Psoas muscle (tissue), 8 donors: ENCODE measurements around the gene WASHC4. TPM values are rescaled to one million over a fixed set of nuclear protein-coding genes. Genes with fewer than 3 reads are reported as not detected.
"Not testable (repeated sequence)": the region's sequence is repeated elsewhere in the genome, so short reads cannot be mapped to it uniquely, and the experiment has no call there.

Experiments used
- ATAC-seq, 4 donors: fragments of 200-7000 bp; cut with Tn5 transposase; one replicate each; pipeline ENCODE4 v1.9.1; 2020; ENCODE audit warnings: moderate library complexity in 3 of 4, mild to moderate bottlenecking in 2 of 4
- DNase-seq, 2 donors: peaks; one replicate each; pipeline ENCODE4 v3.0.0-alpha.2; 2020
- H3K27ac ChIP-seq: fragments of 200-600 bp; one replicate; pipeline ENCODE4 v1.8.0; 2022
- H3K27me3 ChIP-seq, 3 donors: fragments of 200-600 bp in 1 of 3; one replicate each; pipeline versions ENCODE4 v1.6.1 to v1.8.0; 2013 to 2022; ENCODE audit warnings: low read length in 2 of 3, mild to moderate bottlenecking in 2 of 3, moderate library complexity in 1 of 3; ENCODE audit not compliant: insufficient read depth in 3 of 3
- H3K36me3 ChIP-seq, 2 donors: fragments of 200-600 bp in 1 of 2; one replicate each; pipeline versions ENCODE4 v1.6.1 to v1.8.0; 2013 to 2022; ENCODE audit warnings: low read depth in 1 of 2, mild to moderate bottlenecking in 1 of 2, moderate library complexity in 1 of 2; ENCODE audit not compliant: insufficient read depth in 1 of 2
- H3K4me1 ChIP-seq: fragments of 200-600 bp; one replicate; pipeline ENCODE4 v1.8.0; 2022
- H3K4me3 ChIP-seq: fragments of 200-600 bp; one replicate; pipeline ENCODE4 v1.8.0; 2022; ENCODE audit warnings: mild to moderate bottlenecking
- H3K9me3 ChIP-seq: fragments of 200-600 bp; one replicate; pipeline ENCODE4 v1.8.0; 2022
- WGBS, 3 donors: extraction: QIAGEN DNeasy Blood & Tissue Kit; methylation state at CpG; one replicate each; pipeline versions ENCODE4 v1.1.6 to v1.1.7; 2013; 5-methylcytosine and 5-hydroxymethylcytosine counted together
- intact Hi-C, 2 donors: fragments of 100-400 bp; cut with DNase I; formaldehyde crosslinking; loops; one replicate each; pipeline versions ENCODE4 v1.11.0 to v1.14.2; 2022
- polyA plus RNA-seq, 3 donors: library from polyadenylated mRNA; stranded (reverse); fragments of 200-250 nt; gene quantifications; one replicate each; pipeline ENCODE4 v1.2.3, GENCODE V29; 2013
- total RNA-seq, 4 donors: library from RNA; stranded (reverse); fragmentation: NEBNext Ultra II Directional in 2 of 4; extraction: Animal tissue kit (Norgen Biotek cat#: 25700) in 2 of 4; gene quantifications; one replicate each; pipeline versions ENCODE4 v1.2.1 to v1.2.4, GENCODE V29; 2021 to 2023
- TF ChIP-seq, protein P1 (sequence below): fragments of 200-600 bp; IDR thresholded peaks from one replicate; pipeline ENCODE4 v1.8.0; 2022; ENCODE audit warnings: antibody characterized with exemption
- donor health status: healthy with polysubstance abuse.
- donor health status: DM: no; HTN: no; CAD: no; lungs with moderate emphysema.
- donor health status: Bipolar disorder and iron deficiency.
- donor health status: healthy.
- donor health status: DM: yes; HTN: yes; CAD: no.
- donor health status: DM: no; HTN: no; CAD: no.
- donor health status: DM: no; HTN: no; CAD: no.
- donor health status: DM: yes; HTN: yes; CAD: no.

WASHC4 gene
- total and polyA plus RNA-seq, 7 donors, result 9.0 to 32.6 (median 21.8) TPM

DNA sequence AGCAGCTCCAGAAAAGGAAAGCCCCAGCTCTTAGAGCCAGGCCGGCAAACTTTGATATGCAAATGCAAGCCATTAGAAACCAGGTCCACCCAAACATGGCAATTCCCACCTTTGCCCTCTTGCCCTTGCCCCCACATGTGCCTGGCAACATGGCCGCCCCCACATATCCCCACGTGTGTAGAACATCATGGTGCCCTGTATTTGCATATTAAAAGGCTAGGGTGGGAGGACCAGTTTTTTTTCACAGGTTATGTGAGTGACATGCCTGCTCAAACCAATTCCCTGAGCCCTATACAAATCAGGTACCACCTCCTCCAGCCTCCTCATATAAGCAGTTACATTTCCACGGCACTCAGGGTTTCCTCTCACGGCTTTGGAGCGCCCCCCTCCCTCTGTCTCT lies 17.2 kb upstream of the WASHC4 start:
- no peak overlapping the region for H3K4me3 ChIP-seq
- no peaks in the 10 kb centered on the region for H3K4me1 ChIP-seq
- TF ChIP-seq, protein P1, sequence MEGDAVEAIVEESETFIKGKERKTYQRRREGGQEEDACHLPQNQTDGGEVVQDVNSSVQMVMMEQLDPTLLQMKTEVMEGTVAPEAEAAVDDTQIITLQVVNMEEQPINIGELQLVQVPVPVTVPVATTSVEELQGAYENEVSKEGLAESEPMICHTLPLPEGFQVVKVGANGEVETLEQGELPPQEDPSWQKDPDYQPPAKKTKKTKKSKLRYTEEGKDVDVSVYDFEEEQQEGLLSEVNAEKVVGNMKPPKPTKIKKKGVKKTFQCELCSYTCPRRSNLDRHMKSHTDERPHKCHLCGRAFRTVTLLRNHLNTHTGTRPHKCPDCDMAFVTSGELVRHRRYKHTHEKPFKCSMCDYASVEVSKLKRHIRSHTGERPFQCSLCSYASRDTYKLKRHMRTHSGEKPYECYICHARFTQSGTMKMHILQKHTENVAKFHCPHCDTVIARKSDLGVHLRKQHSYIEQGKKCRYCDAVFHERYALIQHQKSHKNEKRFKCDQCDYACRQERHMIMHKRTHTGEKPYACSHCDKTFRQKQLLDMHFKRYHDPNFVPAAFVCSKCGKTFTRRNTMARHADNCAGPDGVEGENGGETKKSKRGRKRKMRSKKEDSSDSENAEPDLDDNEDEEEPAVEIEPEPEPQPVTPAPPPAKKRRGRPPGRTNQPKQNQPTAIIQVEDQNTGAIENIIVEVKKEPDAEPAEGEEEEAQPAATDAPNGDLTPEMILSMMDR, result no peak
- H3K9me3 ChIP-seq, result peaks cover 6% of the 10 kb centered on the region
- ATAC-seq (no peak), DNase-seq (no peak)
- no peaks in the 10 kb centered on the region for H3K36me3 ChIP-seq
- no peak overlapping the region for H3K27ac ChIP-seq
- 72 to 74% (median 73%) methylated on average over 6 of the region's 6 CpGs for WGBS, 3 donors
- intact Hi-C loops, result no loop called here
- H3K27me3 ChIP-seq, result peaks cover 0 to 4% (median 0%) of the 10 kb centered on the region in 3 donors

DNA sequence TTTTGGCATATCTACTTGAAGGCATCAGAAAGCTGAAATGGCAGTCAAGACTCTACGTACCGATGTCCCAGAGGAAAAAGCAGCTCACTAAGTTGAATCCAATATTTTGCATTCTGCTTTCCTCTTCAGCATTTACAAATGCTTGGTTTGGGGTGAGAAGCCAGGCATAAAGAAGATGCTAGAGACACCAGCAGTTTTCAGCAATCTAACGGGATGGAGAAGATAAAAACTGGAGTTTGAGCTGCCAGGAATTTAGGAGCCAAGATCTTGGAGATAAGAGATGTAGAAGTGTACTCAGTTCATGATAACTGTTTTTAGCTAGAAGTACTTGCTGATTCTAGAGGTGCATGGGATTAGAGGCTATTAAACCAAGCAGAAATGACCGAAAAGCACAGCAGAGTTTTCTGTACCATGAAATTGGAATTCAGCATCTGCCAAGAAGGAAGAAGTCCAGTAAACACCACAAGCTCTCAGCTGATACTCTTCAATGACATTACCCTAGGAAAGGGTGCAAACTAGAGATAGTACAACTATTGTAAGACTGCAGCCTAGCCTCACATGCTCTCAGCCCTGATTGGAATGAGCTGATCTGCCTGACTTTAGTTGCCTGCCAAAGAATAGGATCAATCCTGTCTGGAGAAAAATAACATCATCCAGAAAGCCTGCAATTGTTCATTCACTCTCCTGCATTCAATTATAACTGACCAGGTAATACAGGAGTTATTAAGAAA lies 15.9 kb upstream of the WASHC4 start:
- intact Hi-C loops, result no loop called here
- Histone ChIP-seq H3K36me3 (no peaks in the 10 kb centered on the region), H3K9me3 (peaks cover 6% of the 10 kb centered on the region), H3K27me3 (peaks cover 0 to 4% (median 0%) of the 10 kb centered on the region in 3 donors), H3K4me3 (no peak overlapping the region), H3K4me1 (no peaks in the 10 kb centered on the region), H3K27ac (no peak overlapping the region)
- DNase-seq (no peak), ATAC-seq (no peak)
- TF ChIP-seq, protein P1, result no peak
- WGBS, 3 donors, result 19 to 33% (median 25%) methylated on average over 4 of the region's 4 CpGs

DNA sequence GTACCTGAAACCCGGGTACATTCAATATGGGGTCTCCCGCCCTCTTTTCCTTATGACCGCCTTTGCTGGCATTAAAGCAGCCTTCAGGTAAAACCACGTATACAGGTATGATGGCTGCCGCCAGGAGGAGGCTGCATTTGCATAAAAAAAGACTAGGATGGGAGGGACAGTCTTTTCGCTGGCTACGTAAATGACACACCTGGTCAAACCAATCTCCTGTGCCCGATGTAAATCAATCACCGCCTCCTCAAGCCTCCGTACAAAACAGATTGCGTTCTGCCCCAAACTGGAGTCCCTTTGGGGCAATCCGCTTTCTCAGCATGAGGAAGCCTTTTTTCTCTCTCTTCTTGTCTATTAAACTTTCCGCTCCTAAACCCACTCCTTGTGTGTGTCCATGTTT lies 15.2 kb upstream of the WASHC4 start:
- Histone ChIP-seq H3K9me3 (peaks cover 6% of the 10 kb centered on the region), H3K27ac (no peak overlapping the region), H3K4me1 (no peaks in the 10 kb centered on the region), H3K36me3 (no peaks in the 10 kb centered on the region), H3K4me3 (no peak overlapping the region), H3K27me3 (peaks cover 0 to 4% (median 0%) of the 10 kb centered on the region in 3 donors)
- WGBS, 3 donors, result 46 to 49% (median 47%) methylated on average over 13 of the region's 13 CpGs
- DNase-seq (no peak), ATAC-seq (no peak)
- TF ChIP-seq, protein P1, result no peak
- intact Hi-C loops, result no loop called here

DNA sequence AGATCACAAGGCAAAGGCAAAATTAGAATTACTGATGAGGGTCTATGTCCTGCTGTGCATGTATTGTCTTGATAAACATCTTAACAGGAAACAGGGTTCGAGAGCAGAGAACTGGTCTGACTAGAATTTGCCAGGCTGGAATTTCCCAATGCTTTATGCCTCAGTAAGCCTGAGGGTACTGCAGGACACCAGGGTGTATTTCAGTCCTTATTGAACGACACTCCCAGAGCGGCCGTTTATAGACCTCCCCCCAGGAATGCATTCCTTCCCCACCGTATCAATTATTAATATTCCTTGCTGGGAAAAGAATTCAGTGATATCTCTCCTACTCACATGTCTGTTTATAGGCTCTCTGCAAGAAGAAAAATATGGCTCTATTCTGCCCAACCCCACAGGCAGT lies 12.2 kb upstream of the WASHC4 start:
- intact Hi-C loops, ATAC-seq: not testable (repeated sequence)
- WGBS, 3 donors, result 89 to 92% (median 91%) methylated on average over 5 of the region's 5 CpGs

DNA sequence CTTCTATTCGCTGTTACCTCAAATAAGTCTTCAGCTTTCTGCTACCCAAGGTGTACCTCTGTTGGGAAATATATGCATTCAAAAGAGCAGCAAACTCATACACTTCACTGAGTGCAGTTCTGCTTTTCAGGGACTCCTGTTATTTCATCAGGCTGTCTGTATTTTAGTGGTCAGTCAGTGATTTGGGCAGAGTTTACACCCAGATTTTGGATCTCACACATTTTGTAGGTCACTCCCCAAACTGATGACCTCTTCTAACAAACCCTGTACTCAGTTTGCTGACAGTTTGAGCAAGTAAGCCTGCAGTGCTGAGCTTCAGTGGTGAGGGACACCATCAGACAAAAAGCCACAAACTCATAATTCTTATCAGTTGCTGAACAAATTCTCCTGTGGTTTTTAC lies 8.2 kb upstream of the WASHC4 start:
- intact Hi-C loops, result no loop called here
- WGBS, 3 donors, result 93 to 100% (median 97%) methylated on average over 1 of the region's 1 CpG
- ATAC-seq (no peak), DNase-seq (no peak)
- TF ChIP-seq, protein P1, result no peak
- no peak overlapping the region for H3K27ac ChIP-seq
- H3K27me3 ChIP-seq, result peaks cover 0 to 2% (median 0%) of the 10 kb centered on the region in 3 donors
- no peaks in the 10 kb centered on the region for H3K4me1 ChIP-seq
- peaks cover 6% of the 10 kb centered on the region for H3K9me3 ChIP-seq
- no peak overlapping the region for H3K4me3 ChIP-seq
- no peaks in the 10 kb centered on the region for H3K36me3 ChIP-seq

More for the DNA sequence above, 12.2 kb upstream of the WASHC4 start:
- H3K27me3 ChIP-seq, H3K9me3 ChIP-seq, DNase-seq, H3K4me1 ChIP-seq, H3K36me3 ChIP-seq, H3K4me3 ChIP-seq, H3K27ac ChIP-seq: not testable (repeated sequence)
